ENCODE data around the gene PLTP. TPM values are rescaled to one million over a fixed set of nuclear protein-coding genes. Genes with fewer than 3 reads are reported as not detected.
A peak's percentile ranks its signal among the peaks of the same experiment; 100 is the strongest.

PLTP gene
- total RNA-seq, 3 donors from 2014 or later (not counting 1 experiment from before 2014, with no cell fraction given) = 0.63 to 3.5 (median 3.2) TPM

- peak overlapping the region; percentile 16 to 97 for H3K27ac Mint-ChIP-seq
- Histone ChIP-seq H3K27ac (ENCODE audit: low read length) (no peak overlapping the region), H3K9me3 (ENCODE audit: control insufficient read depth, insufficient read depth, low read length) (no peaks in the 10 kb centered on the region), H3K4me1 (ENCODE audit: control insufficient read depth, insufficient read depth, low read length) (peaks cover 38% of the 10 kb centered on the region), H3K27me3 (ENCODE audit: control insufficient read depth, insufficient read depth, low read length) (no peaks in the 10 kb centered on the region), H3K36me3 (ENCODE audit: control insufficient read depth, insufficient read depth, low read length) (peaks cover 85% of the 10 kb centered on the region), H3K4me3 (ENCODE audit: low read length) (no peak overlapping the region)
- no peak overlapping the region for H3K4me3 Mint-ChIP-seq
- ATAC-seq (no peak), DNase-seq (no peak)
- no peaks in the 10 kb centered on the region for H3K36me3 Mint-ChIP-seq
- no peaks in the 10 kb centered on the region for H3K27me3 Mint-ChIP-seq (ENCODE audit: low read depth in 2 of 2)
- 94% methylated on average over 13 of the region's 13 CpGs for WGBS (ENCODE audit: insufficient coverage)
- intact Hi-C loops (cut with micrococcal nuclease) = no loop called here
- H3K9me3 Mint-ChIP-seq = no peaks in the 10 kb centered on the region
- H3K4me1 Mint-ChIP-seq = peaks cover 21 to 47% of the 10 kb centered on the region in 2 donors
- no peak for TF ChIP-seq CTCF (IDR thresholded peaks at IDR 0.05)
Measured at GRCh38 chr20:45949542-45950329, 37.8 kb upstream of the PLTP start.

- peaks cover 6% of the 10 kb centered on the region for H3K36me3 Mint-ChIP-seq
- 95% methylated on average over 10 of the region's 10 CpGs for WGBS (ENCODE audit: insufficient coverage)
- no peak overlapping the region for H3K4me3 Mint-ChIP-seq
- no peak for TF ChIP-seq CTCF (IDR thresholded peaks at IDR 0.05)
- Histone ChIP-seq H3K36me3 (ENCODE audit: control insufficient read depth, insufficient read depth, low read length) (peaks cover 90% of the 10 kb centered on the region), H3K27ac (ENCODE audit: low read length) (no peak overlapping the region), H3K9me3 (ENCODE audit: control insufficient read depth, insufficient read depth, low read length) (no peaks in the 10 kb centered on the region), H3K4me1 (ENCODE audit: control insufficient read depth, insufficient read depth, low read length) (peaks cover 43% of the 10 kb centered on the region), H3K4me3 (ENCODE audit: low read length) (no peak overlapping the region), H3K27me3 (ENCODE audit: control insufficient read depth, insufficient read depth, low read length) (no peaks in the 10 kb centered on the region)
- no peaks in the 10 kb centered on the region for H3K9me3 Mint-ChIP-seq
- ATAC-seq (no peak), DNase-seq (no peak)
- no peaks in the 10 kb centered on the region for H3K27me3 Mint-ChIP-seq (ENCODE audit: low read depth in 2 of 2)
- peak overlapping the region; percentile 16 to 97 for H3K27ac Mint-ChIP-seq
- intact Hi-C loops (cut with micrococcal nuclease) = no loop called here
- H3K4me1 Mint-ChIP-seq = peaks cover 29 to 55% of the 10 kb centered on the region in 2 donors
Measured at GRCh38 chr20:45948742-45949541, 37.0 kb upstream of the PLTP start.

- no peak for DNase-seq
- peak overlapping the region; percentile 11 to 97 for H3K27ac Mint-ChIP-seq
- H3K36me3 Mint-ChIP-seq = peaks cover 8% of the 10 kb centered on the region
- H3K27me3 Mint-ChIP-seq (ENCODE audit: low read depth in 2 of 2) = no peaks in the 10 kb centered on the region
- TF ChIP-seq CTCF (IDR thresholded peaks at IDR 0.05) = no peak
- peaks cover 94% of the 10 kb centered on the region for H3K36me3 ChIP-seq (ENCODE audit: control insufficient read depth, insufficient read depth, low read length)
- H3K4me3 ChIP-seq (ENCODE audit: low read length) = no peak overlapping the region
- H3K9me3 Mint-ChIP-seq = no peaks in the 10 kb centered on the region
- H3K4me1 ChIP-seq (ENCODE audit: control insufficient read depth, insufficient read depth, low read length) = peaks cover 49% of the 10 kb centered on the region
- H3K27ac ChIP-seq (ENCODE audit: low read length) = peak overlapping the region; percentile 22
- H3K9me3 ChIP-seq (ENCODE audit: control insufficient read depth, insufficient read depth, low read length) = no peaks in the 10 kb centered on the region
- intact Hi-C loops (cut with micrococcal nuclease) = no loop called here
- no peaks in the 10 kb centered on the region for H3K27me3 ChIP-seq (ENCODE audit: control insufficient read depth, insufficient read depth, low read length)
- ATAC-seq = no peak
- no peak overlapping the region for H3K4me3 Mint-ChIP-seq
- H3K4me1 Mint-ChIP-seq = peaks cover 36 to 61% of the 10 kb centered on the region in 2 donors
- WGBS (ENCODE audit: insufficient coverage) = 70% methylated on average over 7 of the region's 7 CpGs
Measured at GRCh38 chr20:45948261-45948733, 36.3 kb upstream of the PLTP start.

Data from natural killer cell (primary cell).